Measurements from ENCODE around the gene ACBD3.

Gene ACBD3

GRCh38 chr1:226135059-226135651, 51.4 kb downstream of the ACBD3 start:
- in situ Hi-C loops (cut with MboI; ENCODE audit: low sequenced_read_pairs), result loop anchor here (10.0 kb wide), 2 partner anchors 60 kb away; no protein-coding TSS in a partner anchor

- in situ Hi-C loops (cut with MboI; ENCODE audit: low sequenced_read_pairs), result loop anchor here (10.0 kb wide), 2 partner anchors 60 kb away; no protein-coding TSS in a partner anchor
Measured at GRCh38 chr1:226134170-226135058, 52.1 kb downstream of the ACBD3 start.

- in situ Hi-C loops (cut with MboI; ENCODE audit: low sequenced_read_pairs), result loop anchor here (10.0 kb wide), 2 partner anchors 59 to 61 kb away; no protein-coding TSS in a partner anchor
Measured at GRCh38 chr1:226133504-226134123, 52.9 kb downstream of the ACBD3 start.

GRCh38 chr1:226132728-226133503, 53.6 kb downstream of the ACBD3 start:
- in situ Hi-C loops (cut with MboI; ENCODE audit: low sequenced_read_pairs), result loop anchor here (10.0 kb wide), 2 partner anchors 58 to 62 kb away; no protein-coding TSS in a partner anchor

- in situ Hi-C loops (cut with MboI; ENCODE audit: low sequenced_read_pairs), result loop anchor here (10.0 kb wide), 2 partner anchors 57 to 63 kb away; no protein-coding TSS in a partner anchor
Measured at GRCh38 chr1:226131639-226132038, 54.9 kb downstream of the ACBD3 start.

GRCh38 chr1:226129230-226129629, 57.3 kb downstream of the ACBD3 start:
- in situ Hi-C loops (cut with MboI; ENCODE audit: low sequenced_read_pairs), result loop anchor here (10.0 kb wide), 1 partner anchor 196 kb away; no protein-coding TSS in a partner anchor

GRCh38 chr1:226128487-226129075, 58.0 kb downstream of the ACBD3 start:
- in situ Hi-C loops (cut with MboI; ENCODE audit: low sequenced_read_pairs), result loop anchor here (10.0 kb wide), 1 partner anchor 196 kb away; no protein-coding TSS in a partner anchor

- in situ Hi-C loops (cut with MboI; ENCODE audit: low sequenced_read_pairs), result loop anchor here (10.0 kb wide), 1 partner anchor 198 kb away; no protein-coding TSS in a partner anchor
Measured at GRCh38 chr1:226126824-226127569, 59.5 kb downstream of the ACBD3 start.

GRCh38 chr1:226125831-226126230, 60.7 kb downstream of the ACBD3 start:
- in situ Hi-C loops (cut with MboI; ENCODE audit: low sequenced_read_pairs), result loop anchor here (10.0 kb wide), 1 partner anchor 199 kb away; no protein-coding TSS in a partner anchor

GRCh38 chr1:226125097-226125630, 61.4 kb downstream of the ACBD3 start:
- in situ Hi-C loops (cut with MboI; ENCODE audit: low sequenced_read_pairs), result loop anchor here (10.0 kb wide), 1 partner anchor 200 kb away; no protein-coding TSS in a partner anchor

- in situ Hi-C loops (cut with MboI; ENCODE audit: low sequenced_read_pairs), result loop anchor here (10.0 kb wide), 1 partner anchor 201 kb away; no protein-coding TSS in a partner anchor
Measured at GRCh38 chr1:226123591-226124471, 62.7 kb downstream of the ACBD3 start.

GRCh38 chr1:226123212-226123560, 63.4 kb downstream of the ACBD3 start:
- in situ Hi-C loops (cut with MboI; ENCODE audit: low sequenced_read_pairs), result loop anchor here (10.0 kb wide), 1 partner anchor 202 kb away; no protein-coding TSS in a partner anchor

- in situ Hi-C loops (cut with MboI; ENCODE audit: low sequenced_read_pairs), result loop anchor here (10.0 kb wide), 1 partner anchor 203 kb away; no protein-coding TSS in a partner anchor
Measured at GRCh38 chr1:226121587-226122400, 64.7 kb downstream of the ACBD3 start.

GRCh38 chr1:226121049-226121586, 65.4 kb downstream of the ACBD3 start:
- in situ Hi-C loops (cut with MboI; ENCODE audit: low sequenced_read_pairs), result loop anchor here (10.0 kb wide), 1 partner anchor 204 kb away; no protein-coding TSS in a partner anchor

- in situ Hi-C loops (cut with MboI; ENCODE audit: low sequenced_read_pairs), result loop anchor here (10.0 kb wide), 1 partner anchor 204 kb away; no protein-coding TSS in a partner anchor
Measured at GRCh38 chr1:226120398-226120797, 66.1 kb downstream of the ACBD3 start.

GRCh38 chr1:226119169-226119568, 67.4 kb downstream of the ACBD3 start:
- in situ Hi-C loops (cut with MboI; ENCODE audit: low sequenced_read_pairs), result no loop called here

Data from HL-60/S4 (cell line).